Effector CD4-positive, alpha-beta T cell (primary cell): Measurements from ENCODE around the gene GAA.
"Not testable (repeated sequence)": the region's sequence is repeated elsewhere in the genome, so short reads cannot be mapped to it uniquely, and the experiment has no call there.

Source experiments
- DNase-seq: peaks from one replicate; pipeline ENCODE4 v3.0.0-alpha.2; 2020

Gene GAA

DNA sequence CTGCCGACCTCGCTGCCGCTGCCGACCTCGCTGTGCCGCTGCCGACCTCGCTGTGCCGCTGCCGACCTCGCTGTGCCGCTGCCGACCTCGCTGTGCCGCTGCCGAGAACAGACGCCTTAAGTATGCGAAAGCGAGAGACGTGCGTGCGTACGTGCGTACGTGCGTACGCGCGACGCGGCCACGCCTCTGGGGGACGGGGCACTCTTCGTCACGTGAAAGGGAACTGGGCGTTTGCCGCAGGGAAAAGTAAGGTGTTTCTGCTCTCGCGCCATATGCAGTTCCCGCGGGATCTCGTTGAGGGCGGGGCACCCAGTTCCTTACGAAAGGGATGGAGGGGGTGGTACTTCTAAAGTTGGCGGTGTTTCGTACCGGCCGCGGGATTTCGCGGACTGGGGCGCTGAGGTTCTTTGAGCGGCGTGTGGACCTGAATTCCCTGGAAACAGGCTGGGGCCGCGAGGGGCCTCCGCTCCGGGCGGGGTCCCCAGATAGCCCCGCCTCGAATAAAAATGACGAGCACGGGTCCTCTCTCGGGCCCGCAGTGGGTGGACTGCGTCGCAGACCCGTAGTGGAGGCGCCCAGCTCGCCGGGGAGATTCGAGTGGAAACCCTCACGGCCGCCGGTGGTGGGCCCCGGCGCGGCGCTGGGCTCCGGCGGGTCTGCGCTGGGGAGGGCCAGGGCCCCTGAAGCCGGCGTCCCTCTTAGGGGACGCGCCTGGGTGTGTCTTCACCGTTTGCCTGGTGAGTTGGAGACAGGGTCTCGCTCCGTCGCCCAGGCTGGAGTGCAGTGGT lies 45.8 kb downstream of the GAA start, which contains the start of gene EIF4A3:
Gene EIF4A3 (minus strand): TSS at position 94 of the 788 bp plus-strand sequence. CDS start 167 bp downstream, outside the sequence.
- peak; percentile 96 for DNase-seq

DNA sequence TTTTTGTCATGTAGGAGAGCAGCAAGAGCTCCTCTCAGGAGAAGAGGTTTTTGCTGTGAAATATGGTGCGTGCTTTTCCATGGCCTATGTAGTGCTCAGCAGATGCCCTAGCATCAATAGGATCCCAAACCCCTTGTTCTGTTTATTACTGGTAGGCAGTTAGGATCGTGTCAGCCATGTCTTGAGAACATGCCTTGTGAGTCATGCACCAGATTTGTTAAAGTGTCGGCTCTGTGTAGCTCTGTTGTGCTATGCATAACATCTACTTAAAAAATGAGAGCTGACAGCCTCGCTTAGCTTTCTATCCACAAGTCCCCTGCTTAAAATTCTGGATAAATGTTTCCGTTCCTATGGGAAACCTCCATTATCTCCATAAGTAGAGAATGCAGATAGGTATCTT lies 50.0 kb downstream of the GAA start:
- no peak for DNase-seq

- DNase-seq: no peak
Observed at GRCh38 chr17:80152081-80152702, 50.8 kb downstream of the GAA start.

- DNase-seq: no peak
Observed at GRCh38 chr17:80153004-80153403, 51.6 kb downstream of the GAA start.

DNA sequence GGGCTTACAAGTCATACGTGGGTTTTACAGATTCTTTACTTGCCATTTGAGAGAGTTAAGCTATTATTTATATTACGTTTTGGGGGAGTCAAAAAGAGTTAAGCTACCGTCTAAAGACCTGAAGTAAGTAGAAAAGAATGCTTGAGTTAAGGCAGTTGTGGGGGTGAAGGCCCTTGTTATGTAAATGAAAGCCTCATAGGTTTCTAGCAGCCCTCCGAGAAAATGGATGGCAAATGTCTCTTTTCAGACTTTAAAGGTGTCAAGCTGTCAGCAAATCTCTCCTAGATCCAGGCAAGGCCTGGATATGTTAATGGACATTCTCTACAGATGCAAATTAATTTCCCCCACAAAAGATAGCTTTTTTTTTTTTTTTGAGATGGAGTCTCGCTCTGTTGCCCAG lies 52.8 kb downstream of the GAA start:
- no peak for DNase-seq

GRCh38 chr17:80155600-80155999 lies 54.2 kb downstream of the GAA start:
- DNase-seq: not testable (repeated sequence)

GRCh38 chr17:80158846-80159245 lies 57.5 kb downstream of the GAA start:
- no peak for DNase-seq

DNA sequence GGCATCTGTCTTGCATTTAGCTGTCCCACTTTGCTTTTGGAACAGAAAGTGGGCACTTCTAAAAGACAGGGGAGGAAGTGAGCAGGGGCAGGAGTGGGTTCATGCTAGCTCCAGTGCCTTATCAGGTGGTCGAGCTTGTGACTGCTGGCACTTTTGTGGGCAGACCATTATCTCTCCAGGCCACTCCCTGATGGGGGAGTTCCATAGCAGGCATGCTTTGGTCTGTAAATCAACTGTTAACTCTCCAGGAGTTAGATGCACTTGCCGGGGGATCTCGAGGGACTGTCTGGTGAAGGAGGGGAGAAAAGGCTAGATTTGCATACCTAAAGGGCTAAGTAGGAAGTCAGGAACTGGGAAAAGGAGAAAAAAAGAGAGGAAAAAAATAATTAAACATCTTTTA lies 59.2 kb downstream of the GAA start:
- DNase-seq: no peak

DNA sequence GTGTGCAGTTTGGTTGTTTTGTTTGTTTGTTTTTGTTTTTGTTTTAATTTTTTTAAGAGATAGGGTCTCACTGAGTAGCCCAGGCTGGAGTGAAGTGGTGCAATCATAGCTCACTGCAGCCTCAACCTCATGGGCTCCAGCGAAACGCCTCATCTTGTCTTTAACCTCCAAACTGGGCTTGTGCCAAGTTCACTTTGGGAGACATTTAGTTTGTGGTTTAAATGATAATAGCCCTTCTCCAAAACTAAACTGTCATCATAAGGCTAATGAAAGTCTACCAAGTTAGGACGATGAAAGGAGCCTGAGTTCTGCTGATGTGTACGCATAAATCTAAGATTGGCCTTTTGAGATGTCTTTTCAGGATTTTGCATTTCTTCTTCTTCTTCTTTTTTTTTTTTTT lies 62.0 kb downstream of the GAA start:
- no peak for DNase-seq

DNA sequence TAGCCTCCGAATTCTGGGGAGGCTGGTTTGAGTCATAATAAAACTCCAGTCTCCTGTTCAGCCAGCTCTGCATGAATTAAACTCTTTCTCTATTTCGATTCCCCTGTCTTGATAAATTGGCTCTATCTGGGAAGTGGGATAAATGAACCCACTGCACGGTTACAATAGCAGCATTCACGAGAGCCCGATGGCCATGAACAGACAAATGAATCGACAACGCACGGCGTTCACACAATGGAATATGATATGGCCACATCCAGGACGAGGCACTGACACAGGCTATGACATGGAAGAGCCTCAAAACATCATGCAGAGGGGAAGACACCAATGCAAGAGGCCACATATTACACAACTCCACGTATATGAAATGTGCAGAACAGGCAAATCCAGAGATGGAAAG lies 62.8 kb downstream of the GAA start:
- no peak for DNase-seq

DNA sequence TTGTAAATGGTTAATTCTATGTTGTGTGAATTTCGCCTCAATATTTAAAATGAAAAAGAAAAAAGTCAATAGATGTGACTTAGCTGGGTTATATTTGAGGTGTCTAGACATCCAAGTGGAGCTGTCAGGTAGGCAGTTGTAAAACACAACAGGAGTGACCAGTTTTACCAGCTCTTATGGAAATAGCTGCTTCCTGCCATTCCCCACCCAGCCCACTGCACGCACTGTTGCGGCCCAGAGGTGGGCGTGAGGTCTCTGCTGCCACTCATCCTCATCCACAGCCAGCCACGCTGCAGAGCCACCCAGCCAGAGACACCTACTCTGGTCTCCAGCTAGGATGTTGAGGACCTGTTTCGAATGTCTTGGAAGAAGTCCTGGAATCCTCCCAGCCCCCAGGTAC lies 65.1 kb downstream of the GAA start:
- no peak for DNase-seq

GRCh38 chr17:80168371-80168770 lies 67.0 kb downstream of the GAA start:
- no peak for DNase-seq

- DNase-seq: no peak
Observed at GRCh38 chr17:80169107-80169506, 67.7 kb downstream of the GAA start.
